ENCODE results near the gene SOHLH2.
A peak's percentile ranks its signal among the peaks of the same experiment; 100 is the strongest.

Gene SOHLH2

GRCh38 chr13:36142735-36143134 is 71.6 kb downstream of the SOHLH2 start:
- no peak for DNase-seq (ENCODE audit: low read depth in 2 of 2)
- TF ChIP-seq, protein P1, sequence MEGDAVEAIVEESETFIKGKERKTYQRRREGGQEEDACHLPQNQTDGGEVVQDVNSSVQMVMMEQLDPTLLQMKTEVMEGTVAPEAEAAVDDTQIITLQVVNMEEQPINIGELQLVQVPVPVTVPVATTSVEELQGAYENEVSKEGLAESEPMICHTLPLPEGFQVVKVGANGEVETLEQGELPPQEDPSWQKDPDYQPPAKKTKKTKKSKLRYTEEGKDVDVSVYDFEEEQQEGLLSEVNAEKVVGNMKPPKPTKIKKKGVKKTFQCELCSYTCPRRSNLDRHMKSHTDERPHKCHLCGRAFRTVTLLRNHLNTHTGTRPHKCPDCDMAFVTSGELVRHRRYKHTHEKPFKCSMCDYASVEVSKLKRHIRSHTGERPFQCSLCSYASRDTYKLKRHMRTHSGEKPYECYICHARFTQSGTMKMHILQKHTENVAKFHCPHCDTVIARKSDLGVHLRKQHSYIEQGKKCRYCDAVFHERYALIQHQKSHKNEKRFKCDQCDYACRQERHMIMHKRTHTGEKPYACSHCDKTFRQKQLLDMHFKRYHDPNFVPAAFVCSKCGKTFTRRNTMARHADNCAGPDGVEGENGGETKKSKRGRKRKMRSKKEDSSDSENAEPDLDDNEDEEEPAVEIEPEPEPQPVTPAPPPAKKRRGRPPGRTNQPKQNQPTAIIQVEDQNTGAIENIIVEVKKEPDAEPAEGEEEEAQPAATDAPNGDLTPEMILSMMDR (IDR thresholded peaks at IDR 0.05; ENCODE audit: low read depth, low read length): no peak
- no peak overlapping the region for H3K4me3 ChIP-seq (replicated peaks in 1 of 2; ENCODE audit: low read depth in 2 of 2, low read length in 2 of 2)

GRCh38 chr13:36135876-36136275 is 78.5 kb downstream of the SOHLH2 start:
- no peak overlapping the region for H3K4me3 ChIP-seq (replicated peaks in 1 of 2; ENCODE audit: low read depth in 2 of 2, low read length in 2 of 2)
- TF ChIP-seq, protein P1 (IDR thresholded peaks at IDR 0.05; ENCODE audit: low read depth, low read length): no peak
- no peak for DNase-seq (ENCODE audit: low read depth in 2 of 2)

- no peak for DNase-seq (ENCODE audit: low read depth in 2 of 2)
- TF ChIP-seq, protein P1 (IDR thresholded peaks at IDR 0.05; ENCODE audit: low read depth, low read length): no peak
Measured at GRCh38 chr13:36134632-36135031, 79.7 kb downstream of the SOHLH2 start.

GRCh38 chr13:36133950-36134626 is 80.3 kb downstream of the SOHLH2 start:
- no peak overlapping the region for H3K4me3 ChIP-seq (replicated peaks in 1 of 2; ENCODE audit: low read depth in 2 of 2, low read length in 2 of 2)
- TF ChIP-seq, protein P1 (IDR thresholded peaks at IDR 0.05; ENCODE audit: low read depth, low read length): peak; percentile 21
- DNase-seq (ENCODE audit: low read depth in 2 of 2): peak in 1 of 2 donors; percentile 19

More at GRCh38 chr13:36134632-36135031, 79.7 kb downstream of the SOHLH2 start:
- no peak overlapping the region for H3K4me3 ChIP-seq (replicated peaks in 1 of 2; ENCODE audit: low read depth in 2 of 2, low read length in 2 of 2)

GRCh38 chr13:36132376-36132775 is 82.0 kb downstream of the SOHLH2 start:
- H3K4me3 ChIP-seq (replicated peaks in 1 of 2; ENCODE audit: low read depth in 2 of 2, low read length in 2 of 2): no peak overlapping the region
- TF ChIP-seq, protein P1 (IDR thresholded peaks at IDR 0.05; ENCODE audit: low read depth, low read length): no peak
- DNase-seq (ENCODE audit: low read depth in 2 of 2): no peak

DNA sequence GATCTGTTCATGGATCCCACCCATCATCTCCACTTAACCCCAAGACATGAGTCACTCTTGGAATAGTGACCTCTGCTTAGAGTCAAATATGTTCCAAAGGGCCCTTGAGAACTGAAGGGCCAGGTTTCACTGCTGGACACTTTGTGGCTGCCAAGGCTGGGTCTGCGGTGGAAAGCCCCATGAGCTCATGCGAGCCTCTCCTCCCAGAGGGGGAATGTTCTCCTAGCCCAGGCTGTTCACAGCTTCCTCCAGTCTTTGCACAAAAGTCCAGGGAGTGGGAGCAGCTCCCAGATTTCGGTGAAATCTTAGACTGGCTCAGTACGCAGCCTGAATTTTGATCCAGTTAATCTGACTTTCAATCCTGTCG is 82.4 kb downstream of the SOHLH2 start:
- no peak overlapping the region for H3K4me3 ChIP-seq (replicated peaks in 1 of 2; ENCODE audit: low read depth in 2 of 2, low read length in 2 of 2)
- TF ChIP-seq, protein P1 (IDR thresholded peaks at IDR 0.05; ENCODE audit: low read depth, low read length): no peak
- peak; percentile 51 to 54 for DNase-seq (ENCODE audit: low read depth in 2 of 2)

All from cardiac fibroblast (primary cell).